ENCODE results near the gene EIF4G3. TPM values are rescaled to one million over a fixed set of nuclear protein-coding genes. Genes with fewer than 3 reads are reported as not detected.

EIF4G3 gene
- total and polyA plus RNA-seq, 9 of the 15 experiments (the other 6 are each of a cell fraction or from before 2014, with no cell fraction given): 6.7 to 40.5 (median 32.1) TPM

- ATAC-seq (no peak), DNase-seq (ENCODE audit: extremely low read depth in 1 of 4, low spot score in 3 of 4) (no peak), FAIRE-seq (no peak)
- no peak overlapping the region for H3K4me2 ChIP-seq (ENCODE audit: insufficient read depth, low read length)
- H3K79me2 ChIP-seq (ENCODE audit: control insufficient read depth, insufficient read depth, low read length): no peaks in the 10 kb centered on the region
- H3K4me1 ChIP-seq (replicated peaks in 1 of 2; ENCODE audit: control insufficient read depth in 2 of 2, insufficient read depth in 2 of 2, low read length in 2 of 2): no peaks in the 10 kb centered on the region; a peak in 1 of 5 replicates
- H3K27me3 ChIP-seq (ENCODE audit: control insufficient read depth in 2 of 2, insufficient read depth in 2 of 2, low read length in 2 of 2): no peaks in the 10 kb centered on the region
- H3K9me1 ChIP-seq (ENCODE audit: control insufficient read depth, insufficient read depth, low read length): no peaks in the 10 kb centered on the region
- H3K9ac ChIP-seq (ENCODE audit: insufficient read depth in 1 of 2, low read depth in 2 of 2, low read length in 2 of 2): no peak overlapping the region
- no peak for TF ChIP-seq HDGF (IDR thresholded peaks at IDR 0.05)
- no peak for TF ChIP-seq KDM1A (IDR thresholded peaks at IDR 0.05)
- TF ChIP-seq CBX5 (IDR thresholded peaks at IDR 0.05; ENCODE audit: borderline replicate concordance, low read depth): no peak
- TF ChIP-seq RBM22 (IDR thresholded peaks at IDR 0.05; ENCODE audit: low read depth, low read length, poor library complexity, severe bottlenecking): no peak
- no peak for TF ChIP-seq DNMT1 (IDR thresholded peaks at IDR 0.05)
- TF ChIP-seq DDX20 (tag; IDR thresholded peaks at IDR 0.05; ENCODE audit: low read depth): no peak
- no peak for TF ChIP-seq ZNF707 (CRISPR knock-in tag; conservative IDR thresholded peaks at IDR 0.05)
- no peak for TF ChIP-seq KLF1 (tag; IDR thresholded peaks at IDR 0.05)
- no peak for TF ChIP-seq TCF15 (CRISPR knock-in tag; IDR thresholded peaks at IDR 0.05)
- no peak for TF ChIP-seq TOE1 (IDR thresholded peaks at IDR 0.05; ENCODE audit: borderline replicate concordance)
- TF ChIP-seq TOE1 (CRISPR knock-in tag; IDR thresholded peaks at IDR 0.05; ENCODE audit: borderline replicate concordance, low read depth): no peak
- no peak for TF ChIP-seq ZNF280A (IDR thresholded peaks at IDR 0.05; ENCODE audit: low read depth, partially characterized antibody)
- TF ChIP-seq TGIF2 (CRISPR knock-in tag; IDR thresholded peaks at IDR 0.05): no peak
- TF ChIP-seq CLOCK (CRISPR knock-in tag; IDR thresholded peaks at IDR 0.05; ENCODE audit: borderline replicate concordance): no peak
- TF ChIP-seq NUFIP1 (IDR thresholded peaks at IDR 0.05; ENCODE audit: partially characterized antibody): no peak
- TF ChIP-seq HNRNPH1 (optimal IDR thresholded peaks at IDR 0.05; ENCODE audit: low read depth, low read length): no peak
- no peak for TF ChIP-seq PRMT5 (CRISPR knock-in tag; IDR thresholded peaks at IDR 0.05)
- TF ChIP-seq ZNF23 (CRISPR knock-in tag; IDR thresholded peaks at IDR 0.05): no peak
- no peak for TF ChIP-seq NELFE (IDR thresholded peaks at IDR 0.05; ENCODE audit: insufficient read depth, insufficient read length)
- CTCF ChIA-PET (ENCODE audit: low intra/inter-chr PET ratio): no interaction called here
- 91% methylated on average over 3 of the region's 3 CpGs for WGBS (ENCODE audit: insufficient coverage, low coverage, missing lambda C conversion rate)
- H4K20me1 ChIP-seq (replicated peaks; ENCODE audit: control insufficient read depth, insufficient read depth, low read length): no peaks in the 10 kb centered on the region
- no peak overlapping the region for H3K4me3 ChIP-seq
- H2AFZ ChIP-seq (ENCODE audit: low read depth, low read length): no peak overlapping the region
- BruUV-seq (replicated peaks): no TSS peak
- intact Hi-C loops (cut with micrococcal nuclease) (no loop called here), in situ Hi-C loops (cut with MboI) (no loop called here)
- H3K36me3 ChIP-seq (ENCODE audit: control insufficient read depth, insufficient read depth, low read length): peaks cover 5% of the 10 kb centered on the region; the same call in 2 of the 3 replicates
- no peaks in the 10 kb centered on the region for H3K9me3 ChIP-seq (replicated peaks; ENCODE audit: control insufficient read depth, insufficient read depth, low read depth, low read length)
- no peak overlapping the region for H3K27ac ChIP-seq (ENCODE audit: extremely low read depth, low read depth, low read length)
- POLR2A ChIA-PET: no interaction called here
These were observed 124.7 kb downstream of the EIF4G3 start for GRCh38 chr1:21052034-21052433.

Data from K562 (cell line).